GM18526 (cell line): ENCODE results near the gene MATN1.
A peak's percentile ranks its signal among the peaks of the same experiment; 100 is the strongest.

Experiments
- POLR2A ChIP-seq: IDR thresholded peaks from 3 replicates; pipeline ENCODE4 v1.6.1; 2011; ENCODE audit not compliant: insufficient read length; ENCODE audit errors: extremely low read depth

MATN1 gene, protein sequence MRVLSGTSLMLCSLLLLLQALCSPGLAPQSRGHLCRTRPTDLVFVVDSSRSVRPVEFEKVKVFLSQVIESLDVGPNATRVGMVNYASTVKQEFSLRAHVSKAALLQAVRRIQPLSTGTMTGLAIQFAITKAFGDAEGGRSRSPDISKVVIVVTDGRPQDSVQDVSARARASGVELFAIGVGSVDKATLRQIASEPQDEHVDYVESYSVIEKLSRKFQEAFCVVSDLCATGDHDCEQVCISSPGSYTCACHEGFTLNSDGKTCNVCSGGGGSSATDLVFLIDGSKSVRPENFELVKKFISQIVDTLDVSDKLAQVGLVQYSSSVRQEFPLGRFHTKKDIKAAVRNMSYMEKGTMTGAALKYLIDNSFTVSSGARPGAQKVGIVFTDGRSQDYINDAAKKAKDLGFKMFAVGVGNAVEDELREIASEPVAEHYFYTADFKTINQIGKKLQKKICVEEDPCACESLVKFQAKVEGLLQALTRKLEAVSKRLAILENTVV

DNA sequence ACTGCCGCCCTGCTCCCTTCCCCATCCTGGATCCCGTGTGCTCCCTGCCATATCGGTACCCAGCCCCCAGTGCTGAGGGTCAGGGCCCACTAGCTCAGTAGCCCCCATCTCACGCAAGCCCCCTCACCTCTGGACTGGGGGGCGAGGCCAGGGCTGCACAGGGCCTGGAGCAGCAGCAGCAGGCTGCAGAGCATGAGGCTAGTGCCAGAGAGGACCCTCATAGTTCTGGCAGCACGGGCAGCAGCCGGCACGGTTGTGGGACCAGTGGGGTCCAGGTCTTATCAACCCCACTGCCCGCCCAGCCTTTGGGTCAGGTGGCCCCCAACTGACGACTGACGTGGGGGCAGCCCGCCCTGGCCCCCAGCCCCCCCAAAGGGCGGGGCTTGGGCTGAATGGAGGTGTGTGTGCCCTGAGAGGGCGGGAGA is at the start of gene MATN1:
TSS of gene MATN1 (minus strand) at position 255 of the 425 bp plus-strand sequence. CDS start at position 221, 34 bp downstream.
- no peak for TF ChIP-seq POLR2A

DNA sequence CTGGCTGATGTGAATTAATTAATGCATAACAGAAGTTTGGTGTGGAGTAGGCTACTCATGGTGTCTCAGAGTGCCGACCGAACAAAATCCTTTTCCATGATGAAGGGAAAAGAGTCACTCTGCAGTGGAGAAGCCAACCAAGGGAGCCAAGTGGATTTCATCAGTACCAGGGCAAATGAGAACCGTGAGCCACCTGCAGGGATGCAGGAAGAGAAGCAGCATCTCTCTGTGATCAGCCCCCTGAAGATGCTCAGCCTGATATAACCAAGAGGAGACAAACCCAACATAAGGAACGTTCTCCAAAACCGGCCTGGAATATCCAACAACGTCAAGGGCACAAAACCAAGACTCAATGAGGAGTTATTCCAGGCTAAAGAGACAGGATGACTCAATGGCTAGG is 47.6 kb upstream of the MATN1 start:
- TF ChIP-seq POLR2A, result no peak

DNA sequence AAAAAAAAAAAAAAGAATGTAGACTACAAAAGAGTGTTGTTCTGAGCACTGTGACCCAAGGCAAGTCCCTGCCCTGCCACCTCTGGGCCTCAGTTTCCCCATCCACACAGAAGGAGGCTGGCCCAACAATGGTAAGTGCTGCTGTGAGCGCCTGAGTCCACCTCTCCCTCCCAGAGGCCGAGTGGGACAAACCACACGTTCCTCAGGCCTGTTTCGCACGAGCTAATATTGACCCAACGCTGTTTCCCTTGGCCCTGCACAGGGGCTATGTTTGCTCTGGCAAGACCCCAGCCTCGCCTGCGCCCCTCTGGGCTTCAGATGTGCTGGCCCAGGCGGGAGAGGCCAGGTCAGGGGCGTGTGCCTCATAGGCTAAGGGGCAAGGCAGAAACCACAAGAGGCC is 46.8 kb upstream of the MATN1 start:
- no peak for TF ChIP-seq POLR2A

DNA sequence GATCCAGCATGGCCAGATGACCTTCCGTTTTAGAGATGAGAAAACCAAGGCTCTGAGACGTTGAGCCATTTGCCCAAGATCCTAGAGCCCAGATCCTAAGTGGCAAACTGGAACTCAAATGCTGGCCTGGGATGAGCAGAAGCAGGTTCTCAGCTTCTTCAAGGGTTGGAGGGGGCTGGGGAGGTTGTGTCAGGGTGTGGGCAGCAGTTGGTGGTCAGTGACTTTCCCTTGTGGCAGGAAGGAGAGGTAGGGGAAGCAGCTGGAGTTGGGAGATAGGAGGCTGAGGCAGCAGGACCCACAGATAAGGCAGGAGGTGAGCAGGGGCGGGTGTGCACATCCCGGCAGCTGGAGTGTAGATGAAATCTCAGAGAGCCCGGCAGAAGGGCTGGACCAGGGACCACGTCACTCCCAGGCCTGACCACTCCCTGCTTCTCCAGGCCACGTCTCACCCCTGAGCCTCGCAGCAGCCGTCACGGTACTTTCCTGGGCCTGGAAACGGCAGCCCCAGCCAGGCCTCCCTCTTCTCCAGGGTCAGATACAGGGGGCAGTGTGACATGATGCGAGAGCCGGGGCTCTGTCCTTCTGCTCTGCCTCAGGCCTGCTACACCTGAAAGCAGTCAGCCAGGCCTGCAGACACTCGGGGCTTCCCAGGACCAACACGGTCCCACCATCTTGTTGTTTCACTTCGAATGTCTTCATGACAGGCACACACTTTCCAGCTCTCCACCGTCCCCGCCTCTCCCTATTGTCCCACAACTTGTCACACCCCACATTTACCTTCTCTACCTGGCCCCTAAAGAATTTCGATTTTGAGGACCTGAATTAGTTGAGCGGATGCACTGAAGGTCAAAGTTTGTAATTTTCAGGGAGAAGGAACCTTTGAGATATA is 45.7 kb upstream of the MATN1 start:
- TF ChIP-seq POLR2A, result peak; percentile 18

DNA sequence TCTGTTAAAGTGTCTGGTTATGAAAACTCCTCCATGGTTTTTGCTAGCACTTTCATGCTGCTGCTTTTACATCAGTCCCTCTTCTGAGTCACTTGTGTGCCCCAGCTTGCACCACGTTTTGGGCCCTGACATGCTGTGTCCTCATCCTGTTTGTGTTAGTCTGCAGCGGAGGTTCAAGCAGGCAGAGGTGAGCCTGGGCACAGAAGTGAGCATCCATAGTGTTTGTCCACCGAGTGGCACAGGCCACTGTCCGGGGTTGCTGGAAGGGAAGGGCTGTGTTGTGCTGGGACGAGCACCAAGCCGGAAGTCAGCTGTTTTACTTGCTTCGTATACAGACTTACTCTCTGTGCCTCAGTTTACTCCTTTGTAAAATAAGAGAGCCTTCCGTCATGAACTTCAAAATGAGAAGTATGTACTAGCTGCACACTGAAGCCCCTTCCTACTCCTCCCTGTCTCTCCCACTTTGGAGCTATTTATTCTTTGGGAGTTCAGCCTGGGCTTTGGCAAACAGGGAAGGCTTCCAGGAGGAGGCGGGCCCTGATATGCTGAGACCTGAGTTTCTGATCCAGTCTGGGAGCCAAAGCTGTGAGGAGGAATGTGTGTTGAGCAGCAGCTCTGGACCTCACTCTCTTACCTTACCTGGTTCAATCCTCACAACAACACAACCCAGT is 44.9 kb upstream of the MATN1 start:
- TF ChIP-seq POLR2A, result no peak

DNA sequence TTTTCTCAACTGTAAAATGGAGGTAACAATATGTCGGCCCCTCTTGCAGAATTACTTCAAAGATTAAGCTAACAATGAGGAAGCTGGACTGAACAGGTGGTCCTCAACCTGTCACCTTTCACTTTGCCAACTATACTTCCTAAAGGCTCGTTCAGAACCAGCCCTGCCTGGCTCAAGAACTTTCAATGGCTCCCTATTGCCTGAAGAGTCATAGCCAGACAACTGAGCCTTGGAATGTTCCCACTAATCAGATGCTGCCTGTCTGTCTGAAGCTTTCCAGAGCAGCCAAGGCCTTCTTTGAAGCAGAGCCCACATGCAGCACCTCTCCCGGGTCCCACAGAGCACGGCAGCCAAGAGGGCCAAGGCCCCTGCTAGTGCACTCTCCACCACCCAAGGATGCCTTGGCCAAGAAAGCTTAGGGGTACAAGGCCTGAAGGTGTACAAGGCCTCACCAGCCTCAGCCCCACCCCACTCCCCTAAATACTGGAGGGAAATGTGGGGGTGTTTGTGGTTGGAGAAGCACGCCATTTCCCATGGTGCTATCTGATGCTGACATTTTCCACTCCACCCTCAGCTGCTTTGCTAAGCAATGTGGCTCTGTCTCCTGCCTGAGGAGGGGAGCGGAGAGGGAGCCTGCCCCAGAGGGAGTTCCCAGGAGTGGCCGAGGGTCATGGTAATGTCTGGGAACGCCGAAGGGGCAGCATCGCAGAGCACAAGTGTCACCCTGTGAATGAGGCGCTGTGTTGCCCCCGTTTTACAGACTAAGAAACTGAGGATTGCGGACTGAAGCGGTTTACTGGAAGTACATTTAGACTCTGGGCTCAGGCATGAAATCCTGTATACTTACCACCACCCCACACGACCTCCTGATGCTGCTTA is 42.4 kb upstream of the MATN1 start:
- TF ChIP-seq POLR2A, result peak; percentile 34

DNA sequence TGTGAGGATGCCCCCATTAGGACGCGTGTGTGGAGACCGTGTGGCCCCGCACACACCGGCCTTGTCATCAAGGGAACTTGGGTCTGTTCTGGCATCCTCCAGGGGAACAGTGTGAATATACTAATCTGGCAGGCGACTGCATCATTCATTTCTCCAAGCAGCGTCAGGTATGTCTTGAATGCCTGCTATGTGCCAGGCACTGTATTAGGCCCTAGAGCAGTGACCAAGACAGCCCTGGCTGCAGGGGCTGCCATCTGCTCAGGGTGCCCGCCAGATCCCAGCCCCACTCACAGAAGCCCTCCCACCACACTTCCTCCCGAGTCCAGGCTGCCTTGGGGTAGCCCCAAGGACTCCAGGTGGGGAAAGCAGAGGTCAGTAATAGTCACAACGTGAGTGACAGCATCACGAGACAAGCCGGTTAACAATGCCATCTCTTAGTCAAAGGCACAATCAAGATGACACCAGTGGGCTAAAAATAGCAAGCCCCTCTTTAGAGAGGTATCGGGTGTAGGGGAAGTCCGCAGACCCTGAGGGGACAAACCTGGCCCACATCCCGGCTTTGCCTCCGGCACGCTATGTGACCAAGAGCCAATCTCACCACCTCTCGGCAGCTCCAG is 41.7 kb upstream of the MATN1 start:
- TF ChIP-seq POLR2A, result peak; percentile 31

DNA sequence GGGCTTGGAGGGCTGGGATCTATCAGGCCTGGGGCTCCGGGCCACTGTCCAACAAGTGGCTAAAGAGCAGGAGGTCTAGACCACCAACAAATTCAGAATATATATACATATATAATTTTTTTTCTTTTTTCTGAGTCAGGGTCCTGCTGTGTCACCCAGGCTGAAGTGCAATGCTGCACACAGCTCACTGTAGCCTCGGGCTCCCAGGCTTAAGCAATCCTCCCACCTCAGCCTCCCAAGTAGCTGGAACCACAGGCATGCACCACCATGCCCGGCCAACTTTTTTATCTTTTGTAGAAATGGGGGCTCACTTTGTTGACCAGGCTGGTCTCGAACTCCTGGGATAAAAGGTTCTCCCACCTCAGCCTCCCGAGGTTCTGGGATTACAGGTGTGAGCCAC is 41.0 kb upstream of the MATN1 start:
- no peak for TF ChIP-seq POLR2A

DNA sequence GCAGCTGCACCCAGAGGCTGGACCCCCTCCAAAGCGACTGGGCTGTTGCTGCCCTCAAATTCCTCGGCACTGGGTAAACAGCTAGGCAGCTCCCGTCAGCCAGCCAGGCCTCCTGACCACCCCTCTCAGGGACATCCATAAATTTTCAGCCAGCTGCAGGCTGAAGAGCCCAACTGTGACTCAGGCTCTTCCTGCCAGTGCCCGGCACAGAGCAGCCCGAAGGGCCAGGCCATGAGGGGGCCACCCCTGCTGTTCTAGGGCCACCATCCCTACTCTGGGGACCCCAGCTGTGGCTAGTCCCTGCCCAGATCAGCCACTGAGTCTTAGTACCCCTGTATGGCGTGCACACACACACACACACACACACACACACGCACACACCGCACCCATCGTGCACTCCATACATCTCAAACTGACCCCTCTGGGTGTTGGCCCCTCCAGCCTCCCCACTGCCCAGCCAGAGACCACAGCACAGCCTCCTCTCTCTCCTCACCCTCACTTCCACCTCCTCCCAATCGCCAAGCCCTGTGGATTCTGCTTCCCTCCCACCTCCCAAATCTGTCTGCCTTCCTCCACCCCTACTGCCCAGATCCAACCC is 40.4 kb upstream of the MATN1 start:
- no peak for TF ChIP-seq POLR2A

DNA sequence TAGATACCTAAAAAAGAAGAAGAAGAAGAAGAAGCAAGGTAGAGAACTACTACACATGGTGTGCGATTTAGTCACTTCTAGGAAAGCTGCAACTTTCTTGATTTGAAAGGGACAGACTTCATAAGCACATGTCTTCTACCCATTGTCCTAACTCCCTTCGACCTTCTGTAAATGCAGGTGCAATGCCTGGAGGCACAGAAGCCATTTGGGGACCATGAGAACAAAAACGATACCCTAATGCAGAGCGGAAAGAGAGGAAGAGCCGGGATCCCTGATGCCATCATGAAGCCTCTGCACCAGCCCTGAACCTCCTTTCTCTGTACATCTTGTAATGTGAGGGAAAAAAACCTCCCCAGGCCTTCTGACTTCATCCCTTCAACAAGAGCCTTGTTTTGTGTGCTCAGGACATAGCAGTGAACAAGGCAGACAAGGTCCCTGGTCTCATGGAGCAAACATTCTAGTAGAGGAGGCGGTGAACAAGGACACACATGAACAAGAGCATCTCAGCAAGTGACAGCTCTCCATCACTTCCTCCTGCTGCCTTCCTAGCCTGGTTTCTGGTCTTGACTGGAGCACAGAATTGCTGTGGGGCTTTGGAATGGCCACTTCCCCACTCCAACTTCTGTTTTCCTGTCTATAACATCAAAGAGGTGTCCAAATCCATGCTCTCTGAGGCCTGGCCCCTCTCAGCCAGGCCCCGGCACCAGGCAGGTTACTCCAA is 39.7 kb upstream of the MATN1 start:
- TF ChIP-seq POLR2A, result peak; percentile 15

DNA sequence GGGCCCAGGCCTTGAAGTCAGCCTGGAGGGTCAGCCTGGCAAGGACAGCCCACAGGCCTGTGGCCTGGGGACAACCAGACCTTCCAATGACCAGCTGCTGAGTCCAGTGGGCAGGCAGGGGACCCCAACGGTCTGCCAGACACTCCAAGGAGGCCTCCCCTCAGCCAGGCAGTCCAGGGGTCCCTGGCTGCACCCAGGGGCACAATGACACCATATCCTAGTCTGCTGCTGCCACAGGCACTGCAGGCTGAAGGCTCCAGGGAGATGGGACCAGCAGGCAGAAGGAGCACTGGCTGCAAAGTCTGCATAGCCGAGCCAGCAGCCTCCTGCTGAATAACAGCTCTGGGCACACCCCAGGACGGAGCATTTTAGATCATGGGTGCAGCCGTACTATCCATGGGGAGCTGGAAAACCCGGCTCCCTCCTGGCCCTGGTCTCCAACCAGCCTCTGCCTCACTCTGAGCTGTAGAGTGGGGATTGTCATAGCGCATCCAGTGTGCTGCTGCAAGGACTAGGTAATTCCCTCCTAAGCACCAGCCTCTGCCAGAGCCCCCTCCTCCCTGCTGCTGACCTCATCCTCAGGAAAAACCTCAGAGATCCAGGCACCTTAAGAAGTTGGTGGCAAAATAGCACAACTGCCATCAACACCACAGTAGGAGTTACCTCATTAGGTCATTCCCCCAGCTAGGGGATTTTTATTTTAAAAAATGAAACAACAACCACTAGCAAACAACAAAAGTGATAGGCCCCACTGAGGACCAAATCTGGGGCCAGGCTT is 39.0 kb upstream of the MATN1 start:
- peak; percentile 5 for TF ChIP-seq POLR2A
